Esophagus muscularis mucosa (tissue), 4 donors: ENCODE results near the gene MOB4. TPM values are rescaled to one million over a fixed set of nuclear protein-coding genes. Genes with fewer than 3 reads are reported as not detected.
A peak's percentile ranks its signal among the peaks of the same experiment; 100 is the strongest.

Source experiments
- DNase-seq: peaks from one replicate; pipeline ENCODE4 v3.0.0-alpha.2; 2017; ENCODE audit errors: extremely low spot score
- H3K27ac ChIP-seq, 4 donors: fragments of 200-600 bp; sonication (generic); replicated peaks in 1 of 4; 1 replicate in 3 of 4; 2 replicates in 1 of 4; pipeline ENCODE4 v1.5.1; 2016 to 2019; ENCODE audit warnings: mild to moderate bottlenecking in 1 of 4
- H3K27me3 ChIP-seq, 4 donors: fragments of 200-600 bp; sonication (generic); one replicate each; pipeline versions ENCODE4 v1.5.1 to v1.6.0; 2016 to 2019
- H3K36me3 ChIP-seq, 4 donors: fragments of 200-600 bp; sonication (generic); one replicate each; pipeline ENCODE4 v1.5.1; 2016 to 2019
- H3K4me1 ChIP-seq, 4 donors: fragments of 200-600 bp; sonication (generic); one replicate each; pipeline ENCODE4 v1.5.1; 2016 to 2019
- H3K4me3 ChIP-seq, 4 donors: fragments of 200-600 bp; sonication (generic); 1 replicate in 2 of 4; 2 replicates in 2 of 4; pipeline ENCODE4 v1.5.1; 2016 to 2019; ENCODE audit warnings: mild to moderate bottlenecking in 4 of 4, moderate library complexity in 1 of 4
- H3K9me3 ChIP-seq, 4 donors: fragments of 200-600 bp; sonication (generic); 1 replicate in 3 of 4; 2 replicates in 1 of 4; pipeline ENCODE4 v1.5.1; 2016 to 2019
- EP300 ChIP-seq: sonication (generic); formaldehyde crosslinking; IDR thresholded peaks from one replicate; pipeline ENCODE4 v1.6.1; 2017; ENCODE audit warnings: antibody characterized with exemption
- POLR2A ChIP-seq: fragments of 450-650 bp; IDR thresholded peaks from one replicate; pipeline ENCODE4 v1.6.1; 2017; ENCODE audit warnings: antibody characterized with exemption, moderate library complexity, mild to moderate bottlenecking, low read depth
- POLR2AphosphoS5 ChIP-seq, 2 donors: sonication (generic); formaldehyde crosslinking; IDR thresholded peaks; one replicate each; pipeline ENCODE4 v1.6.1; 2017; ENCODE audit warnings: antibody characterized with exemption in 2 of 2
- WGBS: methylation state at CpG from one replicate; pipeline ENCODE4 v1.1.5; 2018; 5-methylcytosine and 5-hydroxymethylcytosine counted together
- intact Hi-C: fragments of 100-400 bp; cut with DNase I; formaldehyde crosslinking; loops from one replicate; pipeline ENCODE4 v1.15.1; 2023
- total RNA-seq, 4 donors: library from RNA; depleted of rRNA; stranded (reverse); fragments of >200 nt; gene quantifications; one replicate each; pipeline versions ENCODE4 v1.1.0 to v1.2.1, GENCODE V29; 2016
- TF ChIP-seq, protein P1 (sequence below), 3 experiments: fragments of 200-600 bp in 2 of 3; fragments of 450-650 bp in 1 of 3; sonication (generic) in 2 of 3; IDR thresholded peaks; one replicate each; pipeline ENCODE4 v1.5.1; 2017 to 2019; ENCODE audit warnings: antibody characterized with exemption in 3 of 3, mild to moderate bottlenecking in 2 of 3, moderate library complexity in 1 of 3

MOB4 gene
- total RNA-seq, 4 donors from 2014 or later, result 26.7 to 43.5 (median 39.3) TPM

DNA sequence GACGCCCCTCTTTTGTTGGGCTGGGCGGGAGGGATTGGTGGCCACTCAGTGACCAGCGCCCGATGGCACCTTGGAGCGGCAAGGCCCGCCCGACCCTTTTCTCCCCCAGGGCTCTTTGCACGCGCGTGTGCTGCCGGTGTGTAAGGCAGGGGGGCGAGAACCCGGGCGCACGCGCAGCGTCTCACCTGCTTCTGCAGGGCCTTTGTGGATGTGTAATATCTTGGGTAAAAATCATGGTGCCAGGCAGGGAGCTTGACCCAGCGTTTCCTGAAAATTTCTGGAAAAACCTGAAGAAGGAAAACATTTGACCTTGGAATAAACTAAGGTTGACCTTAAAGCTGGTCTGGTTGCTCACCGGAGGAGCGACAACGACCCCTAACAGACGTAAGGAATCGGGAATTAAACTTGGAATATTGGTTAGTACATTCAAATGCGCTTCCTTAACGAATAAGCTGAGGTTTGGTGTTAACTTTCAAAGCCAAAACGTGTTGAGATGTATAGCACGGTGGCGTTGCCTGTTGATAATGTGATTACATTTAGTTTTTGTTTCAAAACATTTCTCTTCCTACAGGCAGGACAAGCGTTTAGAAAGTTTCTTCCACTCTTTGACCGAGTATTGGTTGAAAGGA lies 15.2 kb upstream of the MOB4 start:
- no peak for DNase-seq
- peaks cover 36 to 59% (median 49%) of the 10 kb centered on the region in 4 donors for H3K4me1 ChIP-seq
- peaks cover 0 to 57% (median 36%) of the 10 kb centered on the region in 4 donors for H3K36me3 ChIP-seq
- 0% methylated on average over 13 of the region's 30 CpGs for WGBS
- TF ChIP-seq POLR2A (no peak), POLR2AphosphoS5 (IDR thresholded peaks at IDR 0.05) (no peak), EP300 (no peak)
- TF ChIP-seq, protein P1, sequence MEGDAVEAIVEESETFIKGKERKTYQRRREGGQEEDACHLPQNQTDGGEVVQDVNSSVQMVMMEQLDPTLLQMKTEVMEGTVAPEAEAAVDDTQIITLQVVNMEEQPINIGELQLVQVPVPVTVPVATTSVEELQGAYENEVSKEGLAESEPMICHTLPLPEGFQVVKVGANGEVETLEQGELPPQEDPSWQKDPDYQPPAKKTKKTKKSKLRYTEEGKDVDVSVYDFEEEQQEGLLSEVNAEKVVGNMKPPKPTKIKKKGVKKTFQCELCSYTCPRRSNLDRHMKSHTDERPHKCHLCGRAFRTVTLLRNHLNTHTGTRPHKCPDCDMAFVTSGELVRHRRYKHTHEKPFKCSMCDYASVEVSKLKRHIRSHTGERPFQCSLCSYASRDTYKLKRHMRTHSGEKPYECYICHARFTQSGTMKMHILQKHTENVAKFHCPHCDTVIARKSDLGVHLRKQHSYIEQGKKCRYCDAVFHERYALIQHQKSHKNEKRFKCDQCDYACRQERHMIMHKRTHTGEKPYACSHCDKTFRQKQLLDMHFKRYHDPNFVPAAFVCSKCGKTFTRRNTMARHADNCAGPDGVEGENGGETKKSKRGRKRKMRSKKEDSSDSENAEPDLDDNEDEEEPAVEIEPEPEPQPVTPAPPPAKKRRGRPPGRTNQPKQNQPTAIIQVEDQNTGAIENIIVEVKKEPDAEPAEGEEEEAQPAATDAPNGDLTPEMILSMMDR (IDR thresholded peaks at IDR 0.05), result no peak
- H3K27me3 ChIP-seq, result no peaks in the 10 kb centered on the region
- H3K9me3 ChIP-seq, result no peaks in the 10 kb centered on the region
- peak overlapping the region; percentile 80 to 92 (median 90) for H3K4me3 ChIP-seq
- intact Hi-C loops, result no loop called here
- peak overlapping the region; percentile 95 to 99 (median 98) for H3K27ac ChIP-seq

GRCh38 chr2:197502201-197502600 lies 13.7 kb upstream of the MOB4 start:
- no peak for DNase-seq
- intact Hi-C loops, result no loop called here
- 70% methylated on average over 4 of the region's 4 CpGs for WGBS
- Histone ChIP-seq H3K27ac (peak overlapping the region in 2 of 4 donors; percentile 98 to 99), H3K9me3 (no peaks in the 10 kb centered on the region), H3K4me1 (peaks cover 32 to 43% (median 35%) of the 10 kb centered on the region in 4 donors), H3K4me3 (no peak overlapping the region), H3K27me3 (no peaks in the 10 kb centered on the region), H3K36me3 (peaks cover 0 to 41% (median 21%) of the 10 kb centered on the region in 4 donors)
- TF ChIP-seq, protein P1 (IDR thresholded peaks at IDR 0.05), result no peak
- TF ChIP-seq POLR2A, result no peak

- Histone ChIP-seq H3K4me3 (no peak overlapping the region), H3K9me3 (no peaks in the 10 kb centered on the region), H3K27me3 (no peaks in the 10 kb centered on the region), H3K27ac (peak overlapping the region in 1 of 4 donors; percentile 98), H3K36me3 (peaks cover 0 to 38% (median 21%) of the 10 kb centered on the region in 4 donors), H3K4me1 (peaks cover 27 to 38% (median 30%) of the 10 kb centered on the region in 4 donors)
- WGBS, result 75% methylated on average over 4 of the region's 4 CpGs
- TF ChIP-seq, protein P1 (IDR thresholded peaks at IDR 0.05), result no peak
- TF ChIP-seq EP300 (no peak), POLR2AphosphoS5 (IDR thresholded peaks at IDR 0.05) (no peak), POLR2A (no peak)
- no peak for DNase-seq
- intact Hi-C loops, result no loop called here
These were observed 13.2 kb upstream of the MOB4 start for GRCh38 chr2:197502685-197503084.

GRCh38 chr2:197504000-197504399 lies 11.9 kb upstream of the MOB4 start:
- DNase-seq, result no peak
- H3K9me3 ChIP-seq, result no peaks in the 10 kb centered on the region
- peaks cover 17 to 25% (median 19%) of the 10 kb centered on the region in 4 donors for H3K4me1 ChIP-seq
- no peak overlapping the region for H3K27ac ChIP-seq
- H3K4me3 ChIP-seq, result no peak overlapping the region
- TF ChIP-seq POLR2A, result no peak
- TF ChIP-seq, protein P1 (IDR thresholded peaks at IDR 0.05), result no peak
- no peak for TF ChIP-seq POLR2AphosphoS5 (IDR thresholded peaks at IDR 0.05)
- no peak for TF ChIP-seq EP300
- intact Hi-C loops, result no loop called here
- H3K27me3 ChIP-seq, result no peaks in the 10 kb centered on the region
- H3K36me3 ChIP-seq, result peaks cover 0 to 34% (median 21%) of the 10 kb centered on the region in 4 donors
- 95% methylated on average over 2 of the region's 2 CpGs for WGBS

- H3K4me3 ChIP-seq, result no peak overlapping the region
- H3K9me3 ChIP-seq, result no peaks in the 10 kb centered on the region
- H3K36me3 ChIP-seq, result peaks cover 0 to 34% (median 21%) of the 10 kb centered on the region in 4 donors
- peaks cover 17 to 23% (median 19%) of the 10 kb centered on the region in 4 donors for H3K4me1 ChIP-seq
- intact Hi-C loops, result no loop called here
- H3K27ac ChIP-seq, result no peak overlapping the region
- 98% methylated on average over 6 of the region's 6 CpGs for WGBS
- no peak for DNase-seq
- TF ChIP-seq POLR2AphosphoS5 (IDR thresholded peaks at IDR 0.05) (no peak), POLR2A (no peak), EP300 (no peak)
- TF ChIP-seq, protein P1 (IDR thresholded peaks at IDR 0.05), result no peak
- no peaks in the 10 kb centered on the region for H3K27me3 ChIP-seq
These were observed 11.4 kb upstream of the MOB4 start for GRCh38 chr2:197504512-197504911.
